Right atrium auricular region (tissue), 2 donors: ENCODE data around the gene DEFB113. TPM values are rescaled to one million over a fixed set of nuclear protein-coding genes. Genes with fewer than 3 reads are reported as not detected.

Source experiments
- DNase-seq: peaks from one replicate; pipeline ENCODE4 v3.0.0-alpha.2; 2019; ENCODE audit warnings: low spot score
- H3K27ac ChIP-seq, 2 donors: fragments of 200-600 bp; sonication (generic); 1 replicate in 1 of 2; 2 replicates in 1 of 2; pipeline ENCODE4 v1.5.1; 2016 to 2019
- H3K27me3 ChIP-seq, 2 donors: fragments of 200-600 bp; sonication (generic); one replicate each; pipeline versions ENCODE4 v1.5.1 to v1.6.0; 2017 to 2019
- H3K36me3 ChIP-seq: fragments of 200-600 bp; sonication (generic); one replicate; pipeline ENCODE4 v1.5.1; 2016
- H3K4me1 ChIP-seq, 2 donors: fragments of 200-600 bp; sonication (generic); one replicate each; pipeline versions ENCODE4 v1.5.1 to v1.6.0; 2017 to 2019
- H3K4me3 ChIP-seq, 2 donors: fragments of 200-600 bp; sonication (generic); 1 replicate in 1 of 2; 2 replicates in 1 of 2; pipeline ENCODE4 v1.5.1; 2017 to 2019; ENCODE audit warnings: mild to moderate bottlenecking in 1 of 2, moderate library complexity in 1 of 2
- H3K9me3 ChIP-seq, 2 donors: fragments of 200-600 bp; sonication (generic); one replicate each; pipeline ENCODE4 v1.5.1; 2019
- total RNA-seq, 2 donors: library from RNA; depleted of rRNA; stranded (reverse); fragments of >200 nt; gene quantifications; one replicate each; pipeline ENCODE4 v1.1.0, GENCODE V29; 2016
- TF ChIP-seq, protein P1 (sequence below), 2 donors: fragments of 200-600 bp; sonication (generic); IDR thresholded peaks; one replicate each; pipeline ENCODE4 v1.5.1; 2019; ENCODE audit warnings: antibody characterized with exemption in 2 of 2

The DEFB113 gene
- total RNA-seq, 2 donors from 2014 or later = not detected

DNA sequence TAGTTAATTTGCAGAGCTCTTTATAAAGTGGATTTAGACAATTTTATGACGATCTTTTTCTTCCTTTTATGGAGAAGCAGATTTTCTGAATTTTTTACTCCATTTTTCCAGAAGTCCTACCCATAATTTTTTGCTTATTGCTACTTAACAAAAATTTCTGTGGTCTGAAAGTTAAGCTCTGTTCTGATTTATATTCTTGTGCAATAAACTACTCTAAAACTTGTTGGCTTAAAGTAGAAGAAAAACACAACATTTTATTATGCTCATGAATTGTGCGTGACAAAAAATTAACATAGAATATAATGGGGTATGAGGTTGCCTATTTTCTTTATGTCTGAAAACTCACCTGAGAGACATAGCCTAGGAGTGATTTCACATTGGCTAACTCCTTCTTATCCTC is 2.6 kb downstream of the DEFB113 start:
- Histone ChIP-seq H3K36me3 (no peaks in the 10 kb centered on the region), H3K27me3 (no peaks in the 10 kb centered on the region), H3K27ac (no peak overlapping the region), H3K4me3 (no peak overlapping the region), H3K4me1 (no peaks in the 10 kb centered on the region), H3K9me3 (no peaks in the 10 kb centered on the region)
- TF ChIP-seq, protein P1, sequence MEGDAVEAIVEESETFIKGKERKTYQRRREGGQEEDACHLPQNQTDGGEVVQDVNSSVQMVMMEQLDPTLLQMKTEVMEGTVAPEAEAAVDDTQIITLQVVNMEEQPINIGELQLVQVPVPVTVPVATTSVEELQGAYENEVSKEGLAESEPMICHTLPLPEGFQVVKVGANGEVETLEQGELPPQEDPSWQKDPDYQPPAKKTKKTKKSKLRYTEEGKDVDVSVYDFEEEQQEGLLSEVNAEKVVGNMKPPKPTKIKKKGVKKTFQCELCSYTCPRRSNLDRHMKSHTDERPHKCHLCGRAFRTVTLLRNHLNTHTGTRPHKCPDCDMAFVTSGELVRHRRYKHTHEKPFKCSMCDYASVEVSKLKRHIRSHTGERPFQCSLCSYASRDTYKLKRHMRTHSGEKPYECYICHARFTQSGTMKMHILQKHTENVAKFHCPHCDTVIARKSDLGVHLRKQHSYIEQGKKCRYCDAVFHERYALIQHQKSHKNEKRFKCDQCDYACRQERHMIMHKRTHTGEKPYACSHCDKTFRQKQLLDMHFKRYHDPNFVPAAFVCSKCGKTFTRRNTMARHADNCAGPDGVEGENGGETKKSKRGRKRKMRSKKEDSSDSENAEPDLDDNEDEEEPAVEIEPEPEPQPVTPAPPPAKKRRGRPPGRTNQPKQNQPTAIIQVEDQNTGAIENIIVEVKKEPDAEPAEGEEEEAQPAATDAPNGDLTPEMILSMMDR (IDR thresholded peaks at IDR 0.05) = no peak
- DNase-seq = no peak

DNA sequence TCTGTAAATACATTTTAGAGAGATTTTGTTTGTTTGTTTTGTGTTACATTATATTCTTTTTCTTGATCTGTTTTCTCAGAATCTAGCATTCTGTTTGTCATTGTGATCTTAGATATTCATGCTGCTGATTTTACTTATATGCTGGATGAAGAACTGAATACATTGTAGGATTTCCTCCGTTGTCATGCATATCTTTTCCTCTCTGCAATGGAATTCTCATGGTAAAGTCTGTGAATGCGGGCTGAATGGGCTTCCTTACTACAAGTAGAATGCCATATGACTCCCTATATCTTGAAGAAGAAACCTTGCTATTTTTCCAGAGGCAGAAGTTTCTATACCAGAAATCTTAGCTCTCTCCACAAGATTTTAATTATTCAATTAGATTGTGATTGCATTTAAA is 3.1 kb downstream of the DEFB113 start:
- Histone ChIP-seq H3K4me1 (no peaks in the 10 kb centered on the region), H3K36me3 (no peaks in the 10 kb centered on the region), H3K9me3 (no peaks in the 10 kb centered on the region), H3K27me3 (no peaks in the 10 kb centered on the region), H3K27ac (no peak overlapping the region), H3K4me3 (no peak overlapping the region)
- TF ChIP-seq, protein P1 (IDR thresholded peaks at IDR 0.05) = no peak
- no peak for DNase-seq

DNA sequence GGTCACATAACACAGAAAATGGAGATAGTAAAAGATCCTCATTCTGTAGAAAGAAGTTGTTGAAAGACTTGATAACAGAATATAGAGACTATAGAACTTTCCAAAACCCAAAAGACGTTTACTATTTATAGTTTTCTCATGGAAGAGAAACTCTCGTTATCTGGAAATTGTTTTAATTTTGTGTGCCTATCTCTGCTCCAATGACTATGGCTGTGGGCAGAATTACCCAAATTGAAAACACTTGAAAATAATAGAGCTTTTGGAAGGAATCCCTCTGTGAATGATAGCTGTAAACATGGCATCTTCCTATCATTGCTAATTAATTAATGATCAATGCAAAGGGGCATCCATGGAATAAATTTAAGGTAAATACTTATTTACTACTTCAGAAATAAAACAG is 5.4 kb downstream of the DEFB113 start, which contains the start of gene DEFB114:
Gene DEFB114 (minus strand): TSS at position 101 of the 400 bp plus-strand sequence. CDS start 59 bp downstream, at position 42.
- H3K4me3 ChIP-seq = no peak within 1 kb of the TSS

DNA sequence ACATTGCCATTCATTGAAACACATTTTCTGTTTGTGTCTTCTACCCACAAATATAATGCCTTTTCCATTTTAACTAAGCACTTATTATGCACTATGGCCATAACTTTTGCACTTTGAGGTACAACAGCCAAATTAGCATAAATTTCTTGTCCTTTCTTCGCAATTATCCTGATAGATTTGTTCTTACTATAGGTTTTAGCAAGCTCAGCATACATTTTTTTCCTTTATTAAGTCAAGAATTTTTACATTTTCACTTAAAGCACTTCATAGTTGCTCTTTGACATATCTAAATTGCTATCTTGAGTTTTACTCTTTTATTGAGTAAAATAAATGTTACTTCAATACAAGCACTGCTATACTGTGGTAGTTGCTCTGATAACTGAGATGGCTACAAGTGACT is 11.2 kb downstream of the DEFB113 start:
- Histone ChIP-seq H3K27ac (no peak overlapping the region), H3K27me3 (no peaks in the 10 kb centered on the region), H3K9me3 (no peaks in the 10 kb centered on the region), H3K36me3 (no peaks in the 10 kb centered on the region), H3K4me3 (no peak overlapping the region), H3K4me1 (no peaks in the 10 kb centered on the region)
- DNase-seq = no peak
- TF ChIP-seq, protein P1 (IDR thresholded peaks at IDR 0.05) = no peak

More for the DNA sequence above, 5.4 kb downstream of the DEFB113 start, which contains the start of gene DEFB114:
- Histone ChIP-seq H3K27ac (no peak within 1 kb of the TSS), H3K4me1 (no peaks in the 10 kb centered on the region), H3K27me3 (no peaks in the 10 kb centered on the region), H3K36me3 (no peaks in the 10 kb centered on the region), H3K9me3 (no peaks in the 10 kb centered on the region)
- TF ChIP-seq, protein P1 (IDR thresholded peaks at IDR 0.05) = no peak
- DNase-seq = no peak

DNA sequence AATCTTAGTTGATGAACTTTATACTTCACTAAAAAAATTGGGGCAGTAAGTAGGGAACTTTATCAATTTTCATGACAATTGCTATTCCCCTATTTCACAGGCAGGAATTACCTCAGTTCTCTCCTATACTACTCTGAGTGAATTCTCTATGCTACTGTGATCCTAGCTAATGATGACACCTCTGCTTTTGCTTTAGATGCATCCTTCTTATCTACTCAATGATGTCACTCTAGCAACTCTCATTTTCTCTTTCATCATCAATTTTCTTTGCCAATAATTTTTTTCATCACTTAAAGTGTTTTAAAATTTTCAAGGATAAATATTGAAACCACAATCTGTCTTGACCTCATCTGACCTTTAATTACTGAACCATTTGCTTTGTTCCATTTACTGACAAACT is 13.6 kb downstream of the DEFB113 start:
- Histone ChIP-seq H3K27ac (no peak overlapping the region), H3K27me3 (no peaks in the 10 kb centered on the region), H3K9me3 (no peaks in the 10 kb centered on the region), H3K36me3 (no peaks in the 10 kb centered on the region), H3K4me1 (no peaks in the 10 kb centered on the region), H3K4me3 (no peak overlapping the region)
- TF ChIP-seq, protein P1 (IDR thresholded peaks at IDR 0.05) = no peak
- DNase-seq = no peak

DNA sequence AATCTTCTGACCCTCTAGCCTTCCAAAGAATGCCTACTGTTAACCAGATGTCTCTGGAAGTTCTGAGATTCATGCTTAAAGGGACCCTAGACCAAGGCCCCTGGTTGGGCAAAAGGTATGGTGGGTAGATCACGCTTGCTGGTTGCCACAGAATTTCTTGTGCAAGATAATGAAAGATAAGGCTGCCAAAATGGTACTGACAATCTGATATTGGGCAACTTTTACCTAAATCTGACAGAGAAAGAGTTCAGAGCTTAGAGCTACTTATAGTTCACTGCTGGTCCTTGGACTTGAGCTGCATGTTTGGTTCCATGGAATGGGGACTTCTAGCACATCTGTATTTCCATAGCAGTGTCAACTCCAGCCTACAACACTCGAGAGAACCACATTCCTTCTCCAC is 17.5 kb downstream of the DEFB113 start:
- no peak for DNase-seq
- TF ChIP-seq, protein P1 (IDR thresholded peaks at IDR 0.05) = no peak
- H3K4me3 ChIP-seq = no peak overlapping the region
- H3K27ac ChIP-seq = no peak overlapping the region
- H3K4me1 ChIP-seq = no peaks in the 10 kb centered on the region
- no peaks in the 10 kb centered on the region for H3K27me3 ChIP-seq
- H3K36me3 ChIP-seq = no peaks in the 10 kb centered on the region
- H3K9me3 ChIP-seq = no peaks in the 10 kb centered on the region
